NCI-H82 (cell line): ENCODE results near the gene MED9.

Experiments used
- DNase-seq: peaks from one replicate; lab custom pipeline; 2025; lab: John Stamatoyannopoulos, UW

The MED9 gene

GRCh38 chr17:17491546-17491988 is 14.8 kb downstream of the MED9 start:
- DNase-seq, result peak; percentile 93

- DNase-seq, result no peak
These were observed 15.3 kb downstream of the MED9 start for GRCh38 chr17:17492085-17492484.

GRCh38 chr17:17492571-17492970 is 15.8 kb downstream of the MED9 start:
- no peak for DNase-seq

- DNase-seq, result peak; percentile 95
These were observed 16.6 kb downstream of the MED9 start for GRCh38 chr17:17493249-17493985.

GRCh38 chr17:17493986-17494466 is 17.2 kb downstream of the MED9 start:
- DNase-seq, result peak; percentile 64

GRCh38 chr17:17494499-17494869 is 17.7 kb downstream of the MED9 start:
- DNase-seq, result peak; percentile 77

GRCh38 chr17:17494870-17495535 is 18.2 kb downstream of the MED9 start:
- peak; percentile 77 for DNase-seq

GRCh38 chr17:17495536-17496188 is 18.9 kb downstream of the MED9 start:
- DNase-seq, result peak; percentile 71

- DNase-seq, result peak; percentile 94
These were observed 19.6 kb downstream of the MED9 start, which contains the start of gene RASD1 for GRCh38 chr17:17496189-17497064. RASD1 (minus strand) TSS chr17:17496395; CDS start chr17:17496181, 214 bp downstream.

GRCh38 chr17:17497065-17497844 is 20.5 kb downstream of the MED9 start:
- no peak for DNase-seq

- no peak for DNase-seq
These were observed 21.2 kb downstream of the MED9 start for GRCh38 chr17:17497845-17498520.

GRCh38 chr17:17498606-17499301 is 22.0 kb downstream of the MED9 start:
- DNase-seq, result no peak

- no peak for DNase-seq
These were observed 22.8 kb downstream of the MED9 start for GRCh38 chr17:17499402-17500145.

GRCh38 chr17:17500999-17501605 is 24.3 kb downstream of the MED9 start:
- DNase-seq, result no peak

GRCh38 chr17:17502741-17503565 is 26.2 kb downstream of the MED9 start:
- no peak for DNase-seq

GRCh38 chr17:17503566-17504130 is 26.8 kb downstream of the MED9 start:
- DNase-seq, result no peak
